Measurements from ENCODE around the gene SLC18A2. TPM values are rescaled to one million over a fixed set of nuclear protein-coding genes. Genes with fewer than 3 reads are reported as not detected.

Gene SLC18A2
- total RNA-seq, 2 donors from 2014 or later, result 0.20 to 1.9 TPM

DNA sequence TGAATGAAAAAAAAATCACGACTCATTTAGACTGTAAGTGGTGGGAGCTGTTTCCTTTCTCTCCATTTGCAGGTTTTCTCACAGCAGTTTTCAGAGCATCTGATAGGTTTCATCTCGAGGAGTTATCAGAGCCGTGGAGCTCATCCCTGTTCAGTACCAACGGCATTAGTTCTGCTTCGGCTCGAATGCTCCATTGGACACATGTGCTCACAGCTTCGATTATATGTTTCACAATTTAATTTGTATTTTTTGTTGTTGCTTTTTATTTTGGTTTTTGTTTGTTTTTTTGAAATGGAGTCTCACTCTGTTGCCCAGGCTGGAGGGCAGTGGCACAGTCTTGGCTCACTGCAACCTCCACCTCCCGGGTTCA lies 1.5 kb downstream of the SLC18A2 start:
- ATAC-seq, result no peak
- H3K4me1 Mint-ChIP-seq, result no peaks in the 10 kb centered on the region
- DNase-seq, result no peak
- no peak overlapping the region for H3K27ac Mint-ChIP-seq
- H3K36me3 Mint-ChIP-seq (ENCODE audit: low read depth), result no peaks in the 10 kb centered on the region
- peaks cover 56% of the 10 kb centered on the region for H3K27me3 Mint-ChIP-seq
- H3K9me3 ChIP-seq (ENCODE audit: control insufficient read depth, low read length, poor library complexity, severe bottlenecking), result no peaks in the 10 kb centered on the region
- no peak overlapping the region for H3K4me3 Mint-ChIP-seq

DNA sequence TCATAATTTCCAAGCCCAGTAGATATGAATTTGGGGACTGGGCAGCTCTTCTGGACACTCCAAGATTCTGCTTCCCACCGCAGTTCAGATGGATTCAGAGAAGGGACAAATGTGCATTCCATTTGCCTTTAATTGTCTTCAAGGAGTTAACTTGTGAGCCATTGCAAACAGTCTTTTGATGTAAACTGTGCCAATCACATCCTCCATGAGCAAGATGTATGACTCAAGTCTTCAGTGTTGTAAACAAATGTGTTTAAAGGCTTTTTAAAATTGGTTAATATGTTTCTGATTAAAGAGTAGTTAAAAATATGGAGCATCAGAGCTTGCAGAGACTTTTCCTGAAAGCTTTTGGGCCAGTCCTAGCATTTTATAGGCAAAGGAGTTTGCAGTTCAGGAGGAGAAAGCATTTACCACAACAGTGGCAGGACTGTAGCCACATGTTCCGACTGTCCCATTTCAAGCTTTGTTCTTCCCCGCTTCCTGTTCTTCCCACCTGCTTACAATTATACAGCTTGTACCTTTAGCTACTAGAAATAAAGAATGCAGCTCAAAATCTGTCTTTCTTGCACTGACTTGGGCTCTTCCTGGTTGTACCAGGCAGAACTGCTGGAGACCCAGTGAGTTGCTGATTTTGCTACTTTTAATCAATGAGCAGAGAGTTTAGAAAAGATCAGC lies 6.2 kb downstream of the SLC18A2 start:
- no peak for ATAC-seq
- Mint-ChIP-seq H3K27me3 (peaks cover 69% of the 10 kb centered on the region), H3K27ac (no peak overlapping the region), H3K36me3 (ENCODE audit: low read depth) (no peaks in the 10 kb centered on the region), H3K4me3 (no peak overlapping the region), H3K4me1 (no peaks in the 10 kb centered on the region)
- DNase-seq, result no peak
- H3K9me3 ChIP-seq (ENCODE audit: control insufficient read depth, low read length, poor library complexity, severe bottlenecking), result no peaks in the 10 kb centered on the region

DNA sequence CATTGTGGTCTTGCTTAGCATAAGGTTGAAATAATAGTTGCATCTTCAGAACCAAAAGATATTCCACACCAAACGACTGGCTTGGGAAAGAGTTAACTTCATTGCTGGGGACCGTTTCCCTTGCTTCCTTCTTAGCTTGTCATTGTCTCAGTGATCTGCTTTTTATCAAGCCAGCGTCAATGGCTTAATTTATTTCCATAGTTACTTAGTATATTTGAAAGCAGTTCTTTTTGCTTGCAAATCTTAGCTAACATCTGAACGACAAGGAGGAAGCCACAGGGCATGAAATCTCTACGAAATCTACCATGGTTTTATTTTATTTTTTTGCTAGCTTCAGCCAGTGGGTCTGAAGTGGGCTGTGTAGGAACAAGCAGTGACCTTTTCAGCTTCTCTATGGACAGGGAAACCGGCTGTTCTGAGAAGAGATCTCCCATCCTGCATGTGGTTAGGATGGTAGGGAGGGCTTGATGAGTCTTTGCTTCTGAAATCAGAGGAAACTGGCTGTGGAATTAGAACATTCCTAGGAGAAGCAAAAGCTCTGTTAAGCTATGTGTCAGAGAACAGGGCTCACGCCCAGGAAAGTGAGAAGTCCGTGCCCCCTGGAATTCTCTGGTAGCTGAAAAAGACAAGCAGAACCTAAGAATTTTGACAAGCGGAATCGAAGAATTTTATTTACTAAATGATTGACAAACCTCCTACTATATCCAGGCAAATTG lies 8.0 kb downstream of the SLC18A2 start:
- no peaks in the 10 kb centered on the region for H3K9me3 ChIP-seq (ENCODE audit: control insufficient read depth, low read length, poor library complexity, severe bottlenecking)

DNA sequence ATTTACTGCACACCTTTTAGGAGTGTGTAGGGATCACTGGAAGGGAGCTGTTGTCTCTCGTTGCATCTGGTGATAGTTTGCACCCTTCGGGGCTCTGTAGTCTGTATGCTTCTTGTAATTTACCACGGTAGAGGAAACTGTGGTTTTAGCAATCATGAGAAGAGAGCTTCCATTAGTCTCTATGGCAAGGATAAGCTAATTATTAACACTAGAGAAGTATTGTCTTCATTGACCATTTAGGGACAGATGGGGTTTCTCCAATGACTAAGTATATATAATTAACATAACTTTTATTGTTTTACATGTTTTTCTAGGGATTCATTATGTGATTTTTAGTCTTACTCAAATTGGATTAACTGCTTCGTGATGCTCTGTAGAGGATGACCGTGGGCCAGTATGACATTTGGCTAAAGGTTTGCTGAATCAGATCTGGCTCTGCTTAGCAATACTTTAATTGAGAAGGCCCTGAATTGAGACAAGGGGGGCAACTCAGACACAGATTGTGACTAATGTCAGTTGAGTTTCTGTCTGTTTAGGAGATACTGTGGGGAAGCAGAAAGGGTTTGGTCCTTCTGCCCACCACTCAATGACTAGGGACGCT lies 8.7 kb downstream of the SLC18A2 start:
- no peak for DNase-seq
- Mint-ChIP-seq H3K36me3 (ENCODE audit: low read depth) (no peaks in the 10 kb centered on the region), H3K4me3 (no peak overlapping the region), H3K4me1 (no peaks in the 10 kb centered on the region), H3K27ac (no peak overlapping the region), H3K27me3 (peaks cover 51% of the 10 kb centered on the region)
- no peaks in the 10 kb centered on the region for H3K9me3 ChIP-seq (ENCODE audit: control insufficient read depth, low read length, poor library complexity, severe bottlenecking)
- no peak for ATAC-seq

More for the DNA sequence above, 8.0 kb downstream of the SLC18A2 start:
- no peaks in the 10 kb centered on the region for H3K36me3 Mint-ChIP-seq (ENCODE audit: low read depth)
- H3K4me1 Mint-ChIP-seq, result no peaks in the 10 kb centered on the region
- peaks cover 53% of the 10 kb centered on the region for H3K27me3 Mint-ChIP-seq
- ATAC-seq, result no peak
- no peak overlapping the region for H3K4me3 Mint-ChIP-seq
- H3K27ac Mint-ChIP-seq, result no peak overlapping the region
- DNase-seq, result no peak

DNA sequence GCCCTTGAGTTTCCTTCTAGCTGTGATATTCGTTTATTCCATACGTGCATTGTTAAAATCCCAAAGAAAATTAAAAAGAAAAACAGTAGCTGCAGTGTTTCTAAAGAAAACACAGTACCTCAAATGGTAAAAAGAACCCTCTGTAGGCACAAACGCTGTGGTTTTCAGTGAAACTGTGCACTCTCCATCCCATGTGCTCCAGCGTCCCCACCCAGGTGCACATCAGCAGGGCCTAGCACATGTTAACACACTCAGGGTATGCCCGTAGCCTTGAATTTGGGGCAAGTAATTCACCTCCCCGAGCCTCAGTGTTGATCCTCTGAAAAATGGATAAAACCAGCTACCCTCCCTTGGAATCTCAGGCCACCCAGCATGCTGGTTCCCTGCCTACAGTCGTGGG lies 9.5 kb downstream of the SLC18A2 start:
- H3K27ac Mint-ChIP-seq, result no peak overlapping the region
- H3K36me3 Mint-ChIP-seq (ENCODE audit: low read depth), result no peaks in the 10 kb centered on the region
- H3K27me3 Mint-ChIP-seq, result peaks cover 48% of the 10 kb centered on the region
- DNase-seq (no peak), ATAC-seq (no peak)
- no peak overlapping the region for H3K4me3 Mint-ChIP-seq
- no peaks in the 10 kb centered on the region for H3K4me1 Mint-ChIP-seq
- no peaks in the 10 kb centered on the region for H3K9me3 ChIP-seq (ENCODE audit: control insufficient read depth, low read length, poor library complexity, severe bottlenecking)

DNA sequence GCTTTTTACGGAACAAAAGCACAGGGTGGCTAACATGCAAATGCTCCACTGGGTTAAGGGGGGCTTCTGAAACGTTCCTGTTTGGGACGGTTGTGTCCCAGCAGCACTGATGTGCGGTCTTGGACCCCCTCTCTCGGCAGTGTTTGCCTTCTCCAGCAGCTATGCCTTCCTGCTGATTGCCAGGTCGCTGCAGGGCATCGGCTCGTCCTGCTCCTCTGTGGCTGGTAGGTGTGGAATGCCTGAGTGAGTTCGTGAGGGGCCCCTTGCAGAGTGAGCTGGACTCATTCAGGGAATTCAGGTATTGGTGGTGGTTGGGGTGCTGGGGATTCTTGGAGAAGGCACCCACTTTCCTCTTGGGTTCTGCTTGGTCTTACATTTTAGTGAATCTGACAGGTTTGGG lies 13.0 kb downstream of the SLC18A2 start:
- H3K9me3 ChIP-seq (ENCODE audit: control insufficient read depth, low read length, poor library complexity, severe bottlenecking), result no peaks in the 10 kb centered on the region
- Mint-ChIP-seq H3K36me3 (ENCODE audit: low read depth) (no peaks in the 10 kb centered on the region), H3K27me3 (peaks cover 44% of the 10 kb centered on the region), H3K4me1 (no peaks in the 10 kb centered on the region), H3K4me3 (no peak overlapping the region), H3K27ac (no peak overlapping the region)
- DNase-seq, result no peak
- ATAC-seq, result no peak

DNA sequence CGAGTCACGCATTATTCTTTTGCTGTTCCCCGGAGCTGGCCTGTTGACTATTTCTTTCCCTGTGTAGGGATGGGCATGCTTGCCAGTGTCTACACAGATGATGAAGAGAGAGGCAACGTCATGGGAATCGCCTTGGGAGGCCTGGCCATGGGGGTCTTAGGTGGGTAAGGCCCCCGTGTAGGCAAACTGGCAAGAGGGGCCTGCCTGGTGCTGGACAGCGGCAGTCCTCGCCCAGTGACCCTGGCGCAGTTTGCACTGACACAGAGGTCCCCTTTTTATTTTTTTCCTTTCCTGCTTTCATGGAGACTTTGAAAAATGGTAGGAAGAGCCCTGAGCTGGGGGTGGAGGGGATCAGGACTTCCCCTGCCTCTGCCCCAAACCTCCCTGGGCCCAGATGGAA lies 13.4 kb downstream of the SLC18A2 start:
- no peak overlapping the region for H3K4me3 Mint-ChIP-seq

DNA sequence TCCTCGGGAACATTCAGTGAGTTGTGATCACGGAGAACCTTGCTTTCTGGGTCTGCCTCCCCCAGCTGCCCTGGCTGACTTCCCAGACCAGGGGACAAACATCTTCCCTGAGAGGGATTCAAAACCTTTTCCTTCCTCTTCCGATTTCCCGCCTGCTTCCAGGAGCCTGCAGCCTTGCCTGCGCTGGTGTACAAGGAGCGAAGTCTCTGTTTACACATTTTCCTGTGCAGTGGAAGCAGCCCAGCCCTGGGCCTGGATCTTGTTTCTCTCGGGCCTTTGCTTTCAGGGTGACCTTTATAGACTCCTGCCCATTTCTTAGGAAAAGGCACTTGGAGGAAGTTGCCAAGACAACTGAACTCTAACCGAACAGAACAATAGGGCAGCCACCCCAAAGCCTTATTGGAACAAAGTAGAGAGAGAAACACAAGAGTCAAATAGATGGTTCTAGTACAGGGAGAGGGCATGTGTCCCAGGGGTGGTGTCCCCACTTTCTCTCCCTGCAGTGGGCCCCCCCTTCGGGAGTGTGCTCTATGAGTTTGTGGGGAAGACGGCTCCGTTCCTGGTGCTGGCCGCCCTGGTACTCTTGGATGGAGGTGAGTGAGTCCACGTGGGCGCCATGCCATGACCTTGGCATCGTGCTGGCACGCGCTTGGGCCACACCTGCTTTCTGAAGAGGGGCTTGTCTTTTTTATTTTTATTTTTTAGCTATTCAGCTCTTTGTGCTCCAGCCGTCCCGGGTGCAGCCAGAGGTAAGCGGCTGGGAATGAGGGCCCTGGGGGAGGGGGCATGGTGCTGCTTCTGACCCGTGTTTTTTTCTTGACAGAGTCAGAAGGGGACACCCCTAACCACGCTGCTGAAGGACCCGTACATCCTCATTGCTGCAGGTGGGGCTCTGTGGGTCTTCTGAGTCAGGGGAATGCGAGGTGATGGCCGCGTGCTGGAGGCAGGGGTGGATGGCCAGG lies 14.1 kb downstream of the SLC18A2 start:
- H3K4me3 Mint-ChIP-seq, result no peak overlapping the region
- no peaks in the 10 kb centered on the region for H3K9me3 ChIP-seq (ENCODE audit: control insufficient read depth, low read length, poor library complexity, severe bottlenecking)
- peaks cover 5% of the 10 kb centered on the region for H3K36me3 Mint-ChIP-seq (ENCODE audit: low read depth)
- H3K27me3 Mint-ChIP-seq, result peaks cover 50% of the 10 kb centered on the region
- H3K27ac Mint-ChIP-seq, result no peak overlapping the region
- ATAC-seq (no peak), DNase-seq (no peak)
- H3K4me1 Mint-ChIP-seq, result peaks cover 3% of the 10 kb centered on the region

More for the DNA sequence above, 13.4 kb downstream of the SLC18A2 start:
- peaks cover 44% of the 10 kb centered on the region for H3K27me3 Mint-ChIP-seq
- H3K36me3 Mint-ChIP-seq (ENCODE audit: low read depth), result peaks cover 2% of the 10 kb centered on the region
- no peaks in the 10 kb centered on the region for H3K9me3 ChIP-seq (ENCODE audit: control insufficient read depth, low read length, poor library complexity, severe bottlenecking)
- DNase-seq (no peak), ATAC-seq (no peak)
- peaks cover 3% of the 10 kb centered on the region for H3K4me1 Mint-ChIP-seq
- H3K27ac Mint-ChIP-seq, result no peak overlapping the region

DNA sequence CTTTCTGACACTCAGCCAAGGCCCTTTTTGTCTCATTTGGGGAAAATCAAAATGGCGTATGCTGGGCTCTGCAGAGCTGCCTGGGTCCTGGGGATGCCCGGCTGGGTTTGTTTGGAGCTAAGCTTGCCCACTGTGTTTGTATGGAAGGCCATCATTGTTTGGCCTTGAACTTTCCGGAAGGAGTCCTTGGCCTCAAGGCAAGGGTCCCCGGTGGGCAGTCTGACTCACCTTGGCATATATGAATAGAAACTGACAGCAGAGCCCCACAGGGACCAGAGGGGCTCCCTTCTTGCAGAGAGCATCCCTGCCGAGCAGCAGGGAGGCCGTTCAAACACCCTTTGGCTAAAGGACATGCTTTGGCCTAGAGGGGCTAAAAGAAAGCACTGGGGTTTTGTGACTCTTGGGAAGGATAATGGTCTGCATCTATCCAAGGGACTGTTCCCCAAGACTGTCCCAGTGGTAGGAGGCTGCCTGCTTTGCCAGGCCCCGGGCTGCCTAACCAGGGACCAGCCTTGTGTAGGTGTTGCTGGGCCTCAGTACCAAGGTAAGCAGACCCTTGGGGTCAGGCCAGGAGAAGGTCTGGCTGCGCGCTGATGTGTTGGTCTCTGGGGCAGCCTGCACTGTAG lies 15.0 kb downstream of the SLC18A2 start:
- Mint-ChIP-seq H3K4me1 (peaks cover 3% of the 10 kb centered on the region), H3K27me3 (peaks cover 55% of the 10 kb centered on the region), H3K36me3 (ENCODE audit: low read depth) (peaks cover 5% of the 10 kb centered on the region), H3K4me3 (no peak overlapping the region), H3K27ac (no peak overlapping the region)
- H3K9me3 ChIP-seq (ENCODE audit: control insufficient read depth, low read length, poor library complexity, severe bottlenecking), result no peaks in the 10 kb centered on the region
- DNase-seq, result no peak
- no peak for ATAC-seq

DNA sequence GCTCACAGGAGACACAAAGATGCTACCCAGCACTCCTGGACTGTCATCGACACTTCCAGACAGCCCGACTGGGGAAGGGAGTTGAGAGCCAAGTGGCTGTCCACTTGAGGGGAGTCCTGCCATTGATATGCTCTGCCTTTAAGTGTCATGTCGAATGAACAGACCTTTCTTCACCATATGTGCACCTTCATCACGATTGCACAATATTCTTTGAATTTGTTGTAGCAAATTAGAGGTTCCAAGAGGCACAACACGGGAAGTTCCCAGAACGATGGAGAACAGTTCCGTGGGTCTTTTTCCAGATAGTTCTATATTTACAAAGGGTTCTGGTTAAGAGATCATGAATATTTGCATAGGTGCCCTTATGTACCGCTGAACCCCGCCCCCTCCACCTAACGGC lies 16.0 kb downstream of the SLC18A2 start:
- Mint-ChIP-seq H3K27ac (no peak overlapping the region), H3K27me3 (peaks cover 57% of the 10 kb centered on the region), H3K36me3 (ENCODE audit: low read depth) (peaks cover 5% of the 10 kb centered on the region), H3K4me3 (no peak overlapping the region), H3K4me1 (peaks cover 3% of the 10 kb centered on the region)
- ATAC-seq, result no peak
- no peak for DNase-seq
- no peaks in the 10 kb centered on the region for H3K9me3 ChIP-seq (ENCODE audit: control insufficient read depth, low read length, poor library complexity, severe bottlenecking)

DNA sequence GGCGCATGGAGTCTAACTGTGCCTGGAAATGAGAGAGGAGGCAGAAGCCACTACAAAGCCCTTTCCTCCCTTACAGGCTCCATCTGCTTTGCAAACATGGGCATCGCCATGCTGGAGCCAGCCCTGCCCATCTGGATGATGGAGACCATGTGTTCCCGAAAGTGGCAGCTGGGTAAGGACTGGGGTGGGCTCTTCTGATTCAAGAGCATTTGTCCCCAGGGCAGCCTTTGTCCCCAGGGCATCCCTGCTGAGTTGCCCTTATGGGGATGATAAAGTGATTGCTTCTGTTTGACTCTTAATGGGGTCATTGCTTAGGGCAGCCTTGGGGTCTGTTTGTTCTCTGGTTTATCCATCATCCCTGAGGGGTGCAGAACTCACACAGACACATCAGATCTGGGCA lies 16.8 kb downstream of the SLC18A2 start:
- ATAC-seq, result no peak
- no peaks in the 10 kb centered on the region for H3K9me3 ChIP-seq (ENCODE audit: control insufficient read depth, low read length, poor library complexity, severe bottlenecking)
- Mint-ChIP-seq H3K4me1 (peaks cover 3% of the 10 kb centered on the region), H3K4me3 (no peak overlapping the region), H3K27ac (no peak overlapping the region), H3K27me3 (peaks cover 65% of the 10 kb centered on the region), H3K36me3 (ENCODE audit: low read depth) (peaks cover 5% of the 10 kb centered on the region)
- DNase-seq, result no peak

DNA sequence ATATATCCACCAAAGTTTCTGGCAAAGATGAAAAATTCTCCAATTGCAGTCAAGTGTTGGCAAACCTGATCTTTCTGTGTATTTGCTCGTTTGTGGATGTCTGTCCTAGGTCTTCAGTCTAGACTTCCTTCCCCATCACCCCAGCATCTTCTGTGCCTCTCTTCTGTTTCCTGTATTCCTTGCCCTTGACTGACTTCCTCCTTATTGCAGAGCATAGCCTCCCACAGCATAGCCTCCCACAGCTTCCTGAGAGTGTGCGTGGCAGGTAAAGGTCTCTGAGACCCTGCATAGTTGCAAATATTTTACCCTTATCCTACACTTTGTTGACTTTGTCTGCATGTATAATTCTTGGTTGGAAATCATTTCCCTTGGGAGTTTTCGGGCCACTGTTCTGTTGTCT lies 18.4 kb downstream of the SLC18A2 start:
- Mint-ChIP-seq H3K36me3 (ENCODE audit: low read depth) (peaks cover 5% of the 10 kb centered on the region), H3K27ac (peak overlapping the region; percentile 32), H3K4me3 (no peak overlapping the region), H3K4me1 (peaks cover 3% of the 10 kb centered on the region), H3K27me3 (peaks cover 74% of the 10 kb centered on the region)
- no peaks in the 10 kb centered on the region for H3K9me3 ChIP-seq (ENCODE audit: control insufficient read depth, low read length, poor library complexity, severe bottlenecking)
- ATAC-seq, result no peak
- no peak for DNase-seq
